T-cell (primary cell): ENCODE measurements around the gene SERPINA12. TPM values are rescaled to one million over a fixed set of nuclear protein-coding genes. Genes with fewer than 3 reads are reported as not detected.

Experiments used
- ATAC-seq, 4 experiments: fragments of 200-7000 bp in 3 of 4; fragments of 150-1000 bp in 1 of 4; cut with Tn5 transposase; replicated peaks in 1 of 4; 1 replicate in 3 of 4; 2 replicates in 1 of 4; pipeline ENCODE4 v1.10.0; 2021; ENCODE audit warnings: moderate library complexity in 3 of 4, mild to moderate bottlenecking in 2 of 4, moderate number of reproducible peaks in 1 of 4
- CTCF ChIA-PET, 2 donors: fragments of 300-600 bp; sonication (Branson Sonifier 250); formaldehyde crosslinking; loops; one replicate each; lab custom pipeline; 2022; ENCODE audit warnings: antibody characterized with exemption in 2 of 2; lab: Charles Lee
- POLR2A ChIA-PET, 2 donors: fragments of 300-600 bp; sonication (Branson Sonifier 250); formaldehyde crosslinking; loops; one replicate each; lab custom pipeline; 2022; ENCODE audit warnings: antibody characterized with exemption in 2 of 2; lab: Charles Lee
- DNase-seq, 35 experiments: peaks; one replicate each; pipeline versions ENCODE4 v3.0.0 to v3.0.0-alpha.2; 2013 to 2023
- H3K27ac ChIP-seq: one replicate; pipeline ENCODE4 v1.5.1; 2013; ENCODE audit warnings: low read length
- H3K27me3 ChIP-seq, 2 experiments: replicated peaks in 1 of 2; 1 replicate in 1 of 2; 2 replicates in 1 of 2; pipeline versions ENCODE4 v1.6.1 to v1.7.0; 2013; ENCODE audit warnings: low read length in 1 of 2, mixed read lengths in 1 of 2; ENCODE audit not compliant: control insufficient read depth in 2 of 2, insufficient read depth in 2 of 2; ENCODE audit errors: extremely low read depth in 1 of 2
- H3K36me3 ChIP-seq, 2 donors: 1 replicate in 1 of 2; 2 replicates in 1 of 2; pipeline versions ENCODE4 v1.6.1 to v1.7.0; 2013; ENCODE audit warnings: low read length in 1 of 2; ENCODE audit not compliant: control insufficient read depth in 2 of 2, insufficient read depth in 1 of 2; ENCODE audit errors: extremely low read depth in 1 of 2
- H3K4me1 ChIP-seq, 2 experiments: 1 replicate in 1 of 2; 2 replicates in 1 of 2; pipeline versions ENCODE4 v1.6.1 to v1.7.0; 2013; ENCODE audit warnings: low read length in 2 of 2, mixed read lengths in 1 of 2; ENCODE audit not compliant: insufficient read depth in 2 of 2, control insufficient read depth in 1 of 2; ENCODE audit errors: extremely low read depth in 1 of 2
- H3K4me3 ChIP-seq, 2 donors: 1 replicate in 1 of 2; 2 replicates in 1 of 2; pipeline versions ENCODE4 v1.5.1 to v1.7.0; 2013; ENCODE audit warnings: mild to moderate bottlenecking in 2 of 2, low read length in 1 of 2, moderate library complexity in 1 of 2; ENCODE audit not compliant: control insufficient read depth in 1 of 2; ENCODE audit errors: extremely low read depth in 1 of 2
- H3K9me3 ChIP-seq: 2 replicates; pipeline ENCODE4 v1.7.0; 2013
- H3K27ac Mint-ChIP-seq, 2 donors: one replicate each; pipeline ENCODE4 v1.8.0; 2020 to 2021; ENCODE audit warnings: mild to moderate bottlenecking in 2 of 2, mixed read lengths in 2 of 2
- H3K27me3 Mint-ChIP-seq, 2 donors: one replicate each; pipeline ENCODE4 v1.8.0; 2021 to 2022; ENCODE audit warnings: mixed read lengths in 2 of 2
- H3K36me3 Mint-ChIP-seq: one replicate; pipeline ENCODE4 v1.8.0; 2021; ENCODE audit warnings: mixed read lengths
- H3K4me1 Mint-ChIP-seq, 3 donors: one replicate each; pipeline ENCODE4 v1.8.0; 2020 to 2022; ENCODE audit warnings: mixed read lengths in 3 of 3, mild to moderate bottlenecking in 1 of 3
- H3K4me3 Mint-ChIP-seq, 3 donors: one replicate each; pipeline ENCODE4 v1.8.0; 2020 to 2022; ENCODE audit warnings: mild to moderate bottlenecking in 3 of 3, mixed read lengths in 3 of 3, moderate library complexity in 3 of 3
- H3K9me3 Mint-ChIP-seq, 3 donors: one replicate each; pipeline ENCODE4 v1.8.0; 2020 to 2022; ENCODE audit warnings: mixed read lengths in 3 of 3
- WGBS: methylation state at CpG from one replicate; pipeline ENCODE4 v1.1.5; 2013; ENCODE audit warnings: missing lambda C conversion rate; ENCODE audit not compliant: insufficient coverage; 5-methylcytosine and 5-hydroxymethylcytosine counted together
- total RNA-seq, 35 experiments: library from RNA in 6 of 35; stranded (reverse) in 6 of 35; fragments of 120-200 nt in 1 of 35; gene quantifications; one replicate each; pipeline versions ENCODE4 v1.2.1 to v1.2.4 and lab custom pipeline; 2013 to 2026

The SERPINA12 gene
- total RNA-seq, 5 donors from 2014 or later (not counting 1 experiment from before 2014, with no cell fraction given), result not detected

- POLR2A ChIA-PET, result no interaction called here
- peaks cover 0 to 11% of the 10 kb centered on the region in 2 experiments for H3K27me3 ChIP-seq
- H3K36me3 ChIP-seq, result no peaks in the 10 kb centered on the region
- DNase-seq (no peak), ATAC-seq (no peak)
- no peak overlapping the region for H3K27ac ChIP-seq
- 42% methylated on average over 2 of the region's 3 CpGs for whole genome bisulfite sequencing
- no peaks in the 10 kb centered on the region for H3K4me1 ChIP-seq
- peaks cover 0 to 11% (median 4%) of the 10 kb centered on the region in 3 donors for H3K9me3 Mint-ChIP-seq
- no peak overlapping the region for H3K27ac Mint-ChIP-seq
- peaks cover 3 to 18% of the 10 kb centered on the region in 2 donors for H3K27me3 Mint-ChIP-seq
- no peaks in the 10 kb centered on the region for H3K9me3 ChIP-seq
- no peak overlapping the region for H3K4me3 Mint-ChIP-seq
- H3K4me1 Mint-ChIP-seq, result no peaks in the 10 kb centered on the region
- no peaks in the 10 kb centered on the region for H3K36me3 Mint-ChIP-seq
- H3K4me3 ChIP-seq, result no peak overlapping the region
- CTCF ChIA-PET, result no interaction called here
Observed at GRCh38 chr14:94450722-94451090, 58.6 kb downstream of the SERPINA12 start.

GRCh38 chr14:94449930-94450329 lies 59.3 kb downstream of the SERPINA12 start:
- H3K4me3 ChIP-seq, result no peak overlapping the region
- ChIA-PET CTCF (no interaction called here), POLR2A (interaction anchor here in 1 of 2 donors (0.6 to 0.7 kb wide), 2 partner anchors 22 to 210 kb away, joined by 8 to 12 read pairs; no protein-coding TSS in a partner anchor)
- Mint-ChIP-seq H3K27me3 (peaks cover 3 to 18% of the 10 kb centered on the region in 2 donors), H3K4me1 (no peaks in the 10 kb centered on the region), H3K36me3 (no peaks in the 10 kb centered on the region), H3K27ac (no peak overlapping the region), H3K4me3 (no peak overlapping the region), H3K9me3 (peaks cover 0 to 11% (median 4%) of the 10 kb centered on the region in 3 donors)
- 83% methylated on average over 2 of the region's 6 CpGs for WGBS
- no peaks in the 10 kb centered on the region for H3K36me3 ChIP-seq
- H3K27me3 ChIP-seq, result peaks cover 0 to 11% of the 10 kb centered on the region in 2 experiments
- no peak overlapping the region for H3K27ac ChIP-seq
- H3K9me3 ChIP-seq, result no peaks in the 10 kb centered on the region
- no peak for ATAC-seq
- no peaks in the 10 kb centered on the region for H3K4me1 ChIP-seq
- no peak for DNase-seq

- Histone ChIP-seq H3K4me3 (no peak overlapping the region), H3K27me3 (peaks cover 0 to 11% of the 10 kb centered on the region in 2 experiments), H3K27ac (no peak overlapping the region), H3K4me1 (no peaks in the 10 kb centered on the region), H3K9me3 (no peaks in the 10 kb centered on the region), H3K36me3 (no peaks in the 10 kb centered on the region)
- H3K9me3 Mint-ChIP-seq, result peaks cover 0 to 3% (median 0%) of the 10 kb centered on the region in 3 donors
- H3K4me1 Mint-ChIP-seq, result no peaks in the 10 kb centered on the region
- H3K36me3 Mint-ChIP-seq, result no peaks in the 10 kb centered on the region
- H3K4me3 Mint-ChIP-seq, result no peak overlapping the region
- DNase-seq (no peak), ATAC-seq (no peak)
- no peak overlapping the region for H3K27ac Mint-ChIP-seq
- POLR2A ChIA-PET, result no interaction called here
- H3K27me3 Mint-ChIP-seq, result peaks cover 3 to 8% of the 10 kb centered on the region in 2 donors
- CTCF ChIA-PET, result interaction anchor here in 1 of 2 donors (0.6 kb wide), 1 partner anchor 12 kb away, joined by 3 read pairs; no protein-coding TSS in a partner anchor
- 90% methylated on average over 13 of the region's 14 CpGs for WGBS
Observed at GRCh38 chr14:94448071-94448808, 61.0 kb downstream of the SERPINA12 start.

- no peaks in the 10 kb centered on the region for H3K9me3 ChIP-seq
- POLR2A ChIA-PET, result no interaction called here
- H3K4me3 Mint-ChIP-seq, result no peak overlapping the region
Observed at GRCh38 chr14:94447206-94447605, 62.1 kb downstream of the SERPINA12 start.

GRCh38 chr14:94446126-94446525 lies 63.1 kb downstream of the SERPINA12 start:
- H3K27ac Mint-ChIP-seq, result no peak overlapping the region
- POLR2A ChIA-PET, result no interaction called here
- H3K9me3 Mint-ChIP-seq, result peaks cover 0 to 7% (median 0%) of the 10 kb centered on the region in 3 donors
- H3K4me3 Mint-ChIP-seq, result no peak overlapping the region
- WGBS, result 66% methylated on average over 4 of the region's 4 CpGs
- H3K27ac ChIP-seq, result no peak overlapping the region
- no peaks in the 10 kb centered on the region for H3K4me1 Mint-ChIP-seq
- H3K27me3 ChIP-seq, result peaks cover 0 to 16% of the 10 kb centered on the region in 2 experiments
- no peak for DNase-seq
- peaks cover 7 to 8% of the 10 kb centered on the region in 2 donors for H3K27me3 Mint-ChIP-seq
- CTCF ChIA-PET, result no interaction called here
- H3K4me3 ChIP-seq, result no peak overlapping the region
- ATAC-seq, result no peak
- no peaks in the 10 kb centered on the region for H3K9me3 ChIP-seq
- H3K36me3 Mint-ChIP-seq, result no peaks in the 10 kb centered on the region
- no peaks in the 10 kb centered on the region for H3K36me3 ChIP-seq
- no peaks in the 10 kb centered on the region for H3K4me1 ChIP-seq

More at GRCh38 chr14:94447206-94447605, 62.1 kb downstream of the SERPINA12 start:
- H3K9me3 Mint-ChIP-seq, result peaks cover 0 to 3% (median 0%) of the 10 kb centered on the region in 3 donors
- no peaks in the 10 kb centered on the region for H3K36me3 Mint-ChIP-seq
- Histone ChIP-seq H3K27me3 (peaks cover 0 to 11% of the 10 kb centered on the region in 2 experiments), H3K36me3 (no peaks in the 10 kb centered on the region), H3K27ac (no peak overlapping the region), H3K4me1 (no peaks in the 10 kb centered on the region), H3K4me3 (no peak overlapping the region)
- CTCF ChIA-PET, result interaction anchor here in 1 of 2 donors (0.6 kb wide), 1 partner anchor 13 kb away, joined by 3 read pairs; no protein-coding TSS in a partner anchor
- DNase-seq (no peak), ATAC-seq (no peak)
- peaks cover 3 to 5% of the 10 kb centered on the region in 2 donors for H3K27me3 Mint-ChIP-seq
- 85% methylated on average over 1 of the region's 3 CpGs for WGBS
- H3K4me1 Mint-ChIP-seq, result no peaks in the 10 kb centered on the region
- no peak overlapping the region for H3K27ac Mint-ChIP-seq

- no peak overlapping the region for H3K27ac ChIP-seq
- WGBS, result no CpG with 5 or more reads among the region's 1 CpG
- H3K9me3 ChIP-seq, result no peaks in the 10 kb centered on the region
- no peaks in the 10 kb centered on the region for H3K36me3 Mint-ChIP-seq
- peaks cover 7 to 8% of the 10 kb centered on the region in 2 donors for H3K27me3 Mint-ChIP-seq
- no peak overlapping the region for H3K4me3 ChIP-seq
- CTCF ChIA-PET, result no interaction called here
- no peak for DNase-seq
- no peak for ATAC-seq
- no peaks in the 10 kb centered on the region for H3K4me1 ChIP-seq
- H3K4me1 Mint-ChIP-seq, result no peaks in the 10 kb centered on the region
- H3K4me3 Mint-ChIP-seq, result no peak overlapping the region
- no peak overlapping the region for H3K27ac Mint-ChIP-seq
- H3K27me3 ChIP-seq, result peaks cover 0 to 16% of the 10 kb centered on the region in 2 experiments
- POLR2A ChIA-PET, result interaction anchor here in 1 of 2 donors (0.8 kb wide), 1 partner anchor 24 kb away, joined by 3 read pairs; no protein-coding TSS in a partner anchor
- peaks cover 0 to 8% (median 0%) of the 10 kb centered on the region in 3 donors for H3K9me3 Mint-ChIP-seq
- H3K36me3 ChIP-seq, result no peaks in the 10 kb centered on the region
Observed at GRCh38 chr14:94445003-94445402, 64.3 kb downstream of the SERPINA12 start.
